ENCODE results near the gene GGACT.
A peak's percentile ranks its signal among the peaks of the same experiment; 100 is the strongest.
"Not testable (repeated sequence)": the region's sequence is repeated elsewhere in the genome, so short reads cannot be mapped to it uniquely, and the experiment has no call there.

The GGACT gene

DNA sequence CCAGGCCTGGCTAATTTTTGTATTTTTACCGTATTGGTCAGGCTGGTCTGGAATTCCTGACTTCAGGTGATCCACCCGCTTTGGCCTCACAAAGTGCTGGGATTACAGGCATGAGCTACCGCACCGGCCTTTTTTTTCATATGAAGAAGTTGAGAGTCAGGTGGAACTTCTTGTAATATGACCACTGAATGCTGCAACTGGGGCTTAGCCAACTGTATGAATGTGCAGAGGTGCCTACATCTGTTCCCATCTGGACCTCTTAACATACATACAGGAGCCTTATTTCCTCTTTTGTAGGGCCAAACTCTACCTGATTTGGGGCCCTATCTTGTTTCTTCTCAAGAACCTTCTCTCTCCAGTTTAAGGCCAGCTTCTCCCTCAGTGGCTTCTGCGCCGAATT is 11.9 kb upstream of the GGACT start:
- DNase-seq = no peak

DNA sequence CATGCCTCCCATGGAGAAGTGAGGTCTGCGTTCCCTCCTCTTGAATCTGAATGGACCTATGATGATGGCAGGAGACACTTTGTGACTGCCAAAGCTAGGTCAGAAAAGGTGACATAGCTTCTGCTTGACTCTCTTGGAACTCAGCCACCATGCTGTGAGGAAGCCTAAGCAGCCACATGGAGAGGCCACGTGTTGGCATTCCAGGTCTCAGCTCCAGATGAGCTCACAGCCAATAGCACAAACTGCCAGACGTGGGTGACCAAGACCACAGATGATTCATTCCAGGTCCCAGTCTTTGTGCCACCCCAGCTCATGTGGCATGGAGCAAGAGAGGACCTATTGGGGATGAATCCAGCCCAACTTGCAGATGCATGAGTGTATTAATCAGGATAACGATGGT is 8.7 kb upstream of the GGACT start:
- DNase-seq = no peak

DNA sequence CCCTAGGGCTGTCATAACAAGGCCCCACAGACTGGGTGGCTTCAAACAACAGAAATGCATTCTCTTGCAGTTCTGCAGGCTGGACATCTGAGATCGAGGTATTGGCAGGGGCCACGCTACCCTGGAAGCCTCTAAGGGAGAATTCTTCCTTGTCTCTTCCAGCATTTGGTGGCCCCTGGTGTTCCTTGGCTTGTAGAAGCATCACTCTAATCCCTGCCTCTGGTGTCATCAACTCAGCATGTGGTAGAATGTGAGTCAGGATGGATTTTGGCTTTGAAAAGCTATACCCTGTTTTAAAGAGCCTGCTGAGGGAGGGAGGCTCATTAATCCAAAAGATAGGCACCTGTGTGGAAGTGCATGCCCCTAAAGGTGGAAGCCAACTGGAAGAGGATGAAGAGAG is 7.9 kb upstream of the GGACT start:
- no peak for DNase-seq

DNA sequence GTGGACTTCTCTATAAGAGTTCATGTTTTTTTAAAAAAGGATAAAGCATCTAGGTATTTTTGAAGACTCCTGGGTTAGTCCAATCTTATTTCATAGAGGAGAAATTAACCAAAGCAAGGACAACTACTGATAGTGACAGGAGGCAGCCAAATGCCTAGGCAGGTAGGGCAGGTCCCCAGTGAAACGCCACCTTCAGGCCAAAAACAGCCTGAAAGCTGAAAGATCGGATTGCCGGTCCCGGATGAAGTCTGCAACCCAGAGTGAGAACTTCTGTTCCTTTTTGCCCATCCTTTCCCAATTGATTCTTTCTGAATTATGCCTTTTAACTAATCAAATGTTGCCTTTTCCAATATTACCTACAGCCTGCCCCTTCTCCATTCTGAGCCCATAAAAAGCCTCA is 6.1 kb upstream of the GGACT start:
- no peak for DNase-seq

DNA sequence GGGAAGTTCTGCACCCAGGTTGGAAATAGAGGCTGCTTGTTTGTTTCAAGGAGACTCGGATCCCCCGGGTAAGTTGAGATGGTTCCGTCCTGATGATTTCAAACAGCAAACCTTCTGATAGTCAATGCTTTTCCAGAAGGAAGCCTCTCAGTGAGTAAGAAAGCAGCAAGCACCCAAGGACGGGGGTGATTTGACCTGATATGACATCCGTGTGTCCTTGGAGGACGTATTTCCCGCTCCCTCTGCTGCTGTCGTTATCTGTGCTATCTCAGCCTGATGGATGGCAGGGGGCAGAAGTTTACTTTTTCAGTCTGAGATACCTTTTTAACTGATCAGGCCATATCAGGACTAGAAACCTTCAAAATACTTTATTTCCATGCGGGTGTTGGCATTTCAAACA is 5.7 kb upstream of the GGACT start:
- DNase-seq = no peak

DNA sequence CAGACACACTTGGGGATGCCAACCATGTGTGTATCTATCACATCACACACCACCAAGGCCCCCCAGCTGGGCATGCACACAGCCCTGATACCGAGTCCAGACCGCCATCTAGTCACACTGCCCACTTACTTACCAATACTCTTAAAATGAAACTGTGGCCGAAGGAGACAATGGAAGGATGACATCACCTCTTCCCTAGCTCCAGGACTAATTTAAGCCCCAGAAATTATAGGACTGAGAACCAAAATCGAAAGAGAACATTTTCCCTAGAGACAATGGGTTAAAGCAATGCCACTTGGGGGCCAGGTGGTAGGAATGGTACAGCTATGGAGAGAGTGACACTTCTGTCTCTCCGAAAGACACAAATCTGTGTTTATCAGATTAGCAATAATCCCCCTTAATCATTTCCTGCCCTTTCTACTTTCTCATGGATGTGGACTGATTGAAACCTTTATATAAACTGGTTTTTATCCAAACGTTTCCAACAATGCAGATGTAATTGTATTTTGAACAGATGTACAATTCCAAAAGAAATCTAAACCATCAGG is 663 bp upstream of the GGACT start:
- no peak for DNase-seq

DNA sequence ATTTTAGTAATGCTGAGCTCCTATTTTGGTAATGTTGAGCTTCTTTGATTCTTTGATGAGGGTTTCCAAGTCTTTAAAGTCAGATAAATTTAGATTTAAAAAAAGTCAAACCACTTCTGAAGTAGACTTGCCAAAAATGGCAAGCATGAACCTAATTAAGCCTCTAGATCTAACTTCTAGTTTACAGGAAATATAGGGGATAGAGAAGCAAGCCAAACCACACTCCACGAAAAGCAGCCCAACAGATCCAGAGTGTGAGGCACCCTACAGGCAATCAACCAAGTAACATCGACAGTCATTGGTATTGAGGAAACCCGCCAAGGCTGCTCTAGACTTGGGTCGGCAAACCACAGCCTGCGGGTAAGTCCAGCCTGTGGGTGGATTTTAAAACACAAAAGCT is 3.7 kb downstream of the GGACT start:
- no peak for DNase-seq

DNA sequence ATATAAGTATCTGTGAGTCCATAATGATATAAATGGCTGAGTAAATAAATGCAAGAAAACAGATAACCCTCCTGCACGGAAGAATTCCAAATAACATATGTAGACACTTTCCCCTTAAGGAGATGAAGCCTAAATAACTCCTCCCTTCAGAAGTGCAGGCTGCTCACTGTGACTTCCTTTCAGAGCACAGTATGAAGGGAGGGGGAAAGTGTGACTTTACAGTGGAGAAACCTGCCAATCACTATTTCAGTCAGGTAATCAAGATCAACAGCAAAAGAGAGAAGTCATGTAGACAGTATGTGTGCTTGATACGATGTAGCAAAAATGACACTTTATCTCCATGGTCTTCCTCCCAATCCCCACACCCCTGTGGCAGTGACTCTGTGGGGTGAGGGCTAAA is 7.1 kb downstream of the GGACT start:
- DNase-seq = no peak

DNA sequence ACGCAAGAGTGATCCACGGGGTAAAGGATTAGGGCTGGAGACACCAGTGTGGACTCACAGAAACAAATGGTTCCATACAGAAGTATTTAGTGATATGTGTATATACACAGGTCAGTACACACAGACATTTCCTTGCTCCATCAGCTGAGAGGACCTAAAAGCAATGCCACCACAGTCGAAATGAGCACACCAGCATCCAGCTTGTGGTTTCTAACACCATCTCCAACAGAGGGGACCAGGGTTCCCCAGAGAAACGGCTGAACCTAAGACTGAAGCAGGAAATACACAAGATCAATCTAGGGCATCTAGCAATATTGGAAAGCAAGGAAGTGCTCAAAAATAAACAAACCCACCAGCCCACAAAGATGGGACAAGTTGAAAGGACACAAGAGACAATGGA is 7.6 kb downstream of the GGACT start:
- DNase-seq = no peak

DNA sequence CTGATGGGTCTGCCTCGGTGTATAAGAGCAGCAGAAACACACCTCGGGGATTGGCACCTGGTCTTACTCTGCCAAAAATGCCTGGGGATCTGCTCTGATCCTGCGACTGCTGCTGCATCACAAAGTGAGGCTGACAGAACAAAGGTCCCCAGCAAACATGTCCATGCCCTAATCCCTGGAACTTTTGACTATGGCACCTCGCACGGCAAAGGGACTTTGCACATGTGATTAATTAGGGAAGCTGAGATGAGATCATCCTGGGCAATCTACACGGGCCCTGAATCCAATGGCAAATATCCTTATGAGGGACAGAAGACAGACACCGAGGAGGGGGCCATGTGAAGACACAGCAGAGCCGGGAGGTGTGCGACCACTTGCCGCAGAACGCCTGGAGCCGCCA is 8.5 kb downstream of the GGACT start:
- DNase-seq = no peak

DNA sequence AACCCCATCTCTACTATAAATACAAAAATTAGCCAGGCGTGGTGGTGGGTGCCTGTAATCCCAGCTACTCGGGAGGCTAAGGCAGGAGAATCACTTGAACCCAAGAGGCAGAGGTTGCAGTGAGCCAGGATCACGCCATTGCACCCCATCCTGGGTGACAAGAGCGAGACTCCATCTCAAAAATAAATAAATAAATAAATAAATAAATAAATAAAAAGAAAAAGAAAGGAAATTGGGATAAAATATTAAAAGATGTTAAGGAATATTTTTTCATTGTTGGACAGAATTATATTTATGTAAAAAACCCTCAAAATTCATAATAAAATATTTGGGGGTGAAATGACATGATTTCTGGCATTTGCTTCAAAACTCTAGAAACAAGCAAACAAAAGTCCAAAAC is 11.3 kb downstream of the GGACT start:
- not testable (repeated sequence) for DNase-seq

DNA sequence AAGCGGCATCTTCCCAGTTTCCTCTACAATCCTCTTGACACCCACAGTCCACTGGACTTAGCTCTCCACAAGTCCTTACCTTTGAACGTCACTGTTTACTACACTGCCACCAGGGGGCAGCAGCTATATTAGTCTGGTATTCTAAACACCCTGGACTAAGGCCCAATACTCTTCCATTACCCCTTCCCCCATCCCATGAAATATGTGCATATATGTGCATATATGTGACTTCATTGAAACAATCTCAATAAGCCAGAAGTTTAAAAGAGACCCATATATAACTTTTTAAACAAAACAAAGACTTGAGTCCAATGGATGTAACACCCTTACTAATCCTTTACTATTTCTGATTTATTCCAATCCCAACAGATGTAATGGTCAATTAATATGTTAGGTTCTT is 15.5 kb downstream of the GGACT start:
- DNase-seq = peak; percentile 44 to 80

DNA sequence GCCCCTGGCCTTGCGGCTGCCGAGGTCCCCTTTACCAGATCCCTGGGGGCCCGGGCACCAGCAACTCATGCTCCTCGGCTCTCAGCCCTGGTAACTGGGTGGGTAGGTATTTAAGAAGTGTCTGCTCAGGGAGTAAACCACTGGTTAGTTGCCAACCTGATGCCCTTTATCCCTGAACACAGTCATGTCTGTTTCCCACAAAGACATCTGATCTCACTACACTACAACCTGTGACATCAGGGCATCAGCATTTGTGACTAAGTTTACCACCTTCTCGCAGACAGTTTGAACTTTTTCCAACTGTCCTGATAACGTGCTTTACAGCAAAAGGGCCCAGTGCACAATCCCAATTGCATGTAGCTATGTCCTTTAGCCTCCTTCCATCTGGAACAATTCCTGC is 22.0 kb downstream of the GGACT start:
- no peak for DNase-seq

DNA sequence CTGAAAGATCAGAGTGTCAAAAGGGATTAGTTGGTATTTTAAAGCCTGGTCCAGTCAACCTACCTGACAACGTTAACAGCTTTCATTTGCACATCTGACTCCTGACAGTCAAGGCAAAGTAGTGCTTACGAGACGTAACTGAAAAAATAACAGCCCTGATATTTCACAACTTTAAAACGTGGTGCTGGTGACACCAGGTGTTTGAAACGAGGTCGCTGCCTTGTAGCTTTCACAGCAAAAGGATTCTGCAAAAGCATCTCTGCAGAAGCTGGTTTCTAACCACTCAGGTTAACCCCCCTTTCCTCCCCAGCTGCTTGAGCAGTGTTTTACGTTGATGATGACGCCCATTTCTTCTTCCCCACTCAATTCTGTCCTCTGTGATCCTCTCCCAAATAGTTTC is 23.3 kb downstream of the GGACT start:
- no peak for DNase-seq

DNA sequence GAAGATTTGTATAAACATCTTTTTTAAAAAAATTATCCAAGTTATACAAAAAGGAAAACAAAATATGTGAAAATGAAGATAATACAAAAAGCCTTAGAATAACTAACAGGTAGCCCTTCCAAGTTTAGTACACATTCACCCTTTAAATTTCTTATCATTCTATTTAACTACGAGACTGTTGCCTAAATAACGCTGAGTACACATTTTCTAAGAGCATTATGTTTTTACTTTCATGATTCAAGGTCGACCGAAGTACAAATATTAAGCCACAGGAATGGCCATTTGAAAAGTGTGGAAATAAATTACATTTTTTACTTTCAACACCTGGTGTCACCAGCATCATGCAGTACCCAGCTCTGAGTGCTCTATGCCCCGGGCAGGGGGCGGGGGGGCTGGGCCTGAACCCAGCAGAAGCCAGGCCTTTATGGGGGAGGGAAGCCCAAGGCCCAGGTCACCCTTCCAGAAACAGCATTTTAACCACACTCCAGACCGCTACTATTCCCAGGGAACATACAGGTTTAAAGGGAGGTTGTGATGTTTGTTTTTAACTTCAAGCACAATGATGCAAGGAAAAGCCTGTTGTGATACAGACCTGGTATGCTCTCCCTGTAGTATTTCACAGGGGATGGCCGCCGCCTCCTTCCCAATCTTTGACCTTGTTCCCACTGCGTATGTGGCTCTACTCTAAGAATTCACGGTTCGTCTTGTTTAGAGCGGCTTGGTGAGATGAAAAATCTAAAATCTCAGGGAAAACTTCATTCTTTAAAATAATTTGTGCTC is 24.0 kb downstream of the GGACT start:
- no peak for DNase-seq

DNA sequence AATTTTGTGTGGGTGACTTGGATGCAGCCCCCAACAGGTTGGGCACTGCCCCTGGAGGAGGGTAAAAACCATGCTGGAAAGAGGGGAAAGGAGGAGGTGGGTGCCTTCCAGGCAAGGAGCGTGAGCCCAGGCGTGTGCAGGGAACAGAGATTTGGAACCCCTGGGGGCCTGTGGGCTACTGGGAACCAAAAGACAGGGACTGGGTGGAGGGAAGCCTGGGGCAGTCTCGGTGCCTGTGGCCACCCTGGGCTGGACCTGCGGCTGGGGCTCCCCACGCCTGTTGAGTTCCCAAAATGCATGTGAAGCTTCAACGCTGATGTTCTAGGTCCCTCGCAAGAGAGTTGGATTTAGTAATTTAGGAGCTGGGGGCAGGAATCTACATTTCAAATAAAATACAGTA is 24.8 kb downstream of the GGACT start:
- DNase-seq = no peak

DNA sequence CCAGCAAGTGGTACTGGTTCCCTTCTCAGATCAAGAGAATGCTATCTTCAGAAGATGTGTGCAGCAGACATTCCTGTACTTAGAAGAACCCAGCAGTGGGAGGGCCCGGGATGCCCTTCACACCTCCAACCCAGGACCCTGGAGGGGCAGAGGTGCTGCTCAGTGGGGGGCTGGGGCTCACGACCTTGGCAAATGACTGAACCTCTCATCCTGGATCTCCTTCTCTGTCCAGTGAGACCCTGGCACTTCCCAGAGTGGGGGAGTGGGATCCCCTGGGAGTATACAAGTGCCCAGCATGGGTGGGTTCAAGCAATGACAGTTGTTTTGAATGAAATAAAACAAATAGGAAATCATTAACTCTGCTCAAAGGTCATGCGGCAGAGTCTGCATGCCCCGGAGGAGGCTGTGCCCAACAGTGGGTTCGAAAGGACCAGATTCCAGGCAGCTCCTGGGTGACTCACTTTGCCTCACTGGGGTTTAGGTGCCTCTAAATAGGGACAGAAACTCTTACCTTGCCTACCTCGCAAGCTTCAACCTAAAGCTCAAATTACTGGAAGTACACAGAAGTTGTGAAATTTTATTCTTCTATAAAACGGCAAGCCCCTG is 26.9 kb downstream of the GGACT start:
- no peak for DNase-seq

DNA sequence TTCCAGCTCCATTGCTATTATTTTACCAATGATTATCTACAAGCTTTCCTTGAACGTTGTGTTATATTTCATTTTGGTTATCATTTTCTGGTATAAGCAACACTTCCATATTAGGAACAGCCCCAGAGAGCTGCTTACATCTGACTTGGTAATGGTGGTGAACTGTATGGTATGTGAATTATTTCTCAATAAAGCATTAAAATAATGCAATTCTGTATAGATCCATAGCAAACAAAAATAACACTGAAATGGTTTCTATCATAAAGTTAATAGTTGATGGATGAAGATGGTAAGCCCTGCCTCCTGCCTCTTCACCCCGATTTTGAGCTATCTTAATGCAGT is 27.5 kb downstream of the GGACT start:
- DNase-seq = no peak

DNA sequence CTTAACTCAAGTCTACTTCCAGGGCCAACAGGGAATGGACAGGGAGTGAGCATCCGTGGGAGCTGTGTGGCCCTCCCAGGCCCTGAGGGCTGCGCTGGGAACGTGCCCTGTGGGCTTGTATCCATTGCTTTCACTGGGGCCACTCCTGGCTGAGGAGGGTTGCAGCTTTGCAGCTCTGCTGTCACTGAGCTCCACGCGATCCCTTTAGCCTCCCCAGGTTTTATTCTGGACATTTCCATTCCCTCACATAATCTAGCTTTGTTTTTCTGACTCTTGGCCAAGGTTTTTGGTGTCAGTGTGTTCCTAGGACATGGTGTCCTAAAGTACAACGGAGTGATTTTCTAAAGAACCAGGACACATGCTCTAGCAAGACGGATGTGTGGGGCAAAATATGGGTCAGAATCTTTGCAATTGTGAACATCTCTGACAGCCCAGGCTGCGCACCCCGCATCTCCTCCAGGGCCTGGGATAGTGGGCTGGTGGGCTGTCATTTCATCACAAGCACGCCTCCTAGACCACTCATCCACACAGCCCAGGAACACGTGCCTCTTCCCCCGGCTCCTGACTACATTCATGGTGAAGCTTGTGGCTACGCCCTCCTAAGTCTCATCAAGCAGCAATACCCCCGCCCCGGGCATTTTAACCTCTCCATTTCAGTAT is 28.0 kb downstream of the GGACT start:
- DNase-seq = no peak

DNA sequence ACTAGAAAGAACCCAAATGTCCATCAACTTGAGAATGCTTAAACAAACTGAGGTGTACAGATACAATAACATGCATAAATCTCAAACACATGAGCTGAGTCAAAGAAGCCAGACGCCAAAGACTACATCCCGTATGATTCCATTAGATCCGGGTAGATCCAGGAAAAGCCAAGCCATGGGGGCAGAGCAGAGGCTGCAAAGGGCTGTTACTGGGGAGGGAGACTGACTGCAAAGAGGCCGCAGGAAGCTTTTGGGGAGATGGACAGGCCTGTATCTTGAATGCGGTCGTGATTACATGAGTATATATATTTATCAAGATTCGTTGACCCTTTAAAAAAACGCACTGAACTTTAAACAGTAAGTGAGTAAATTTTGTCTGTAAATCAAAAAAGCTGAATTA is 28.7 kb downstream of the GGACT start:
- no peak for DNase-seq

DNA sequence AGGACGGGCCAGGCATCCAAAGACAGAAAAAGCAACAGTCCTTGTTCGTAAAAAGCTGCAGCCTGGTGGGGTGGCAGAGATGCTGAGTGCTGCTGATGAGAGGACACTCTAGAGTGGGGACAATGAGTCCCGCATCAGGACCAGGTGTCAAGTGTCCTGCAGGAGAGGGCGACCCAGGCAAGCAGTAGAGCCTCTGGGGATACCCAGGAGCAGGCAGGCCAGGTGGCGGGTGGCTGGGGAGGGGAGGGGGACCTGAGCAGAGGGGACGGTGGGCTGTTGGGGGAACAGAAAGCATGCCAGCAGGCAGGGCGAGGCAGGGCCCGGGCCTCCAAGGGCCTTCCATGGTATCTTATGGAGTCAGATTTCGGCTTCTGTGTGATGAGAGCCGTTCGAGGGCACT is 35.8 kb downstream of the GGACT start:
- no peak for DNase-seq

DNA sequence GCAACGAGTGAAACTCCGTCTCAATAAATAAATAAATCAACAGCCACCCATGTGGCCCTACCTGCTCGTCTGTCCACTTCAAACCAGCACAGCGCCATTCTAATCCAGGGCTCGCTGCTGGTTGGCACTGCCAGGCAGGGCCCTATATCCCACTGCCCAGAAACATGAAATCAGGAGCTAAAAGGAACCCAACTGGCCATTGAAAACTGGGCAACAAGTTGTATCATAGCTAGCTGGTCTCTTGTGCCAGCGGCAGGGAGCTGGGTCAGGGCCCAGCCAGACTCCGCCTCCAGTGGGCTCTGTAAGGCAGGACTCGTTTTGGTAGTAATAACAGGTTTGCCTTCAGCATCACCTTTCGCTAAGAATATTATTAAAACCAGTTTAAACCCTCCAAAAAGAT is 39.3 kb downstream of the GGACT start:
- no peak for DNase-seq

DNA sequence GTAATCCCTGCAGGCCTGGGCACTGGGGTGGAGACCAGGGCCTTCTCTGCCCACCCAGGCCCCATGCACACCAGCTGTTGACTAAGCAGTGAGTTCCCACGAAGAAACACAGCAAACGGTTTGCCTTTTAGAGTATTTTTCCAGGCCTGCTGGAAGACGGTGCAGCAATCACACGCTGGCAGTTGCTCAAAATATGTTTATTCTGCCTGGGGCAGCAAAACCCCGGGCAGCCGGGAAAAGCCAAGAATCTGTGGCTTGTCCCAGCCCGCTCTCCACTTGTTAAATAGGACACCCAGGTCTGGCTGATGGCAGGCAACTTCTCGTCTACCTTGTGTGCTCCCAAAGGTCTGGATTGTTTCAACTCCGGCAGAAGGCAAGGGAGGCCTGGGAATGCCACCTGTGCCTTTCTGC is 40.8 kb downstream of the GGACT start:
- no peak for DNase-seq

DNA sequence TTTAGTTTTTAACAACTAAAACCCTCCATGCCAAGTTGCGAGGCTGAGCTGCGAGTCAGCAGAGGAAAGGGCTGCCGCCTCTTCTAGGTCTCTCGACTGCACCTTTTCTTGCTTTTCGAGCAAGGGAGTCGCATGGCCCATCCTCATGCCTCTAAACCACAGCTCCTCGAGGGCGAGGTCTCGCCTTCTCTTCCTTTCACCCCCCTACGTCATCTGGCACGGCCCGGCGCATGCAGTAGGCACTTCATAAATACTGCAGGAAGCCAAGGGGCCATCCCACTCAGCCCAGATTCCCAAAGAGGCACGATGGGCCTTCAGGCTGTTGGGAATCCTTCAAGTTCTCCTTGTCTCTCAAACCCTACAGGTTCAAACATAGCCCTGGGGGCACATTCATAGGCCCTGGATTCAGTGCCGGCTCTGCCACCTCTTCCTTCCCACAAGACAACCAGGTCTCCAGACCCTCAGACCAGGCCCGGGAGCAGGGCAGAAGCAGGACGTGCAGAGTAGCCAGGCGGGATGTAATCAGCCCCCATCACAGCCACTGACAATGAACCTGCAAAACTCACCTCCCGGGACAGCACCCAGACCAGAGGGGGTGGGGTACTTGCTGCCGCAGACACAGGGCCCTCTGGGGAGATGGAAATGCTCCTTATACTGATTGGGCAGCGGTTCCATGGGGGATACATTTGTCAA is 41.7 kb downstream of the GGACT start:
- DNase-seq = no peak
